ENCODE data around the gene TPI1.
"Not testable (repeated sequence)": the region's sequence is repeated elsewhere in the genome, so short reads cannot be mapped to it uniquely, and the experiment has no call there.

The TPI1 gene

GRCh38 chr12:6872073-6873048 lies 5.0 kb downstream of the TPI1 start:
- peak; percentile 68 to 76 for DNase-seq (ENCODE audit: low read depth in 2 of 2)
- peak; percentile 99 for TF ChIP-seq CTCF (IDR thresholded peaks at IDR 0.05; ENCODE audit: low read depth, low read length)
- H3K4me3 ChIP-seq (replicated peaks in 1 of 2; ENCODE audit: low read depth in 2 of 2, low read length in 2 of 2): peak overlapping the region; percentile 78 to 86

- TF ChIP-seq CTCF (IDR thresholded peaks at IDR 0.05; ENCODE audit: low read depth, low read length): no peak
- DNase-seq (ENCODE audit: low read depth in 2 of 2): peak; percentile 94 to 98
Observed at GRCh38 chr12:6873094-6874014, 6.0 kb downstream of the TPI1 start, which contains the start of gene SPSB2. Gene SPSB2 (minus strand): TSS chr12:6873303. CDS start chr12:6872901, 402 bp downstream.

GRCh38 chr12:6874015-6874368 lies 6.7 kb downstream of the TPI1 start:
- H3K4me3 ChIP-seq (replicated peaks in 1 of 2; ENCODE audit: low read depth in 2 of 2, low read length in 2 of 2): peak overlapping the region; percentile 78 to 86
- not testable (repeated sequence) for DNase-seq (ENCODE audit: low read depth in 2 of 2)

More at GRCh38 chr12:6873094-6874014, 6.0 kb downstream of the TPI1 start, which contains the start of gene SPSB2:
- H3K4me3 ChIP-seq (replicated peaks in 1 of 2; ENCODE audit: low read depth in 2 of 2, low read length in 2 of 2): peak within 1 kb of the TSS; percentile 78 to 86

GRCh38 chr12:6879824-6880223 lies 12.5 kb downstream of the TPI1 start:
- H3K4me3 ChIP-seq (replicated peaks in 1 of 2; ENCODE audit: low read depth in 2 of 2, low read length in 2 of 2); DNase-seq (ENCODE audit: low read depth in 2 of 2): not testable (repeated sequence)

GRCh38 chr12:6883252-6883651 lies 15.9 kb downstream of the TPI1 start:
- no peak overlapping the region for H3K4me3 ChIP-seq (replicated peaks in 1 of 2; ENCODE audit: low read depth in 2 of 2, low read length in 2 of 2)
- DNase-seq (ENCODE audit: low read depth in 2 of 2): no peak
- no peak for TF ChIP-seq CTCF (IDR thresholded peaks at IDR 0.05; ENCODE audit: low read depth, low read length)

- DNase-seq (ENCODE audit: low read depth in 2 of 2): no peak
- no peak for TF ChIP-seq CTCF (IDR thresholded peaks at IDR 0.05; ENCODE audit: low read depth, low read length)
- H3K4me3 ChIP-seq (replicated peaks in 1 of 2; ENCODE audit: low read depth in 2 of 2, low read length in 2 of 2): no peak overlapping the region
Observed at GRCh38 chr12:6883683-6884082, 16.4 kb downstream of the TPI1 start.

- no peak for DNase-seq (ENCODE audit: low read depth in 2 of 2)
- H3K4me3 ChIP-seq (replicated peaks in 1 of 2; ENCODE audit: low read depth in 2 of 2, low read length in 2 of 2): no peak overlapping the region
- TF ChIP-seq CTCF (IDR thresholded peaks at IDR 0.05; ENCODE audit: low read depth, low read length): no peak
Observed at GRCh38 chr12:6884539-6884938, 17.2 kb downstream of the TPI1 start.

GRCh38 chr12:6886206-6886999 lies 19.1 kb downstream of the TPI1 start:
- not testable (repeated sequence) for H3K4me3 ChIP-seq (replicated peaks in 1 of 2; ENCODE audit: low read depth in 2 of 2, low read length in 2 of 2); DNase-seq (ENCODE audit: low read depth in 2 of 2)

Data from cardiac fibroblast (primary cell).